Amygdala (tissue), 56 donors: ENCODE measurements around the gene GZMH.
"Not testable (repeated sequence)": the region's sequence is repeated elsewhere in the genome, so short reads cannot be mapped to it uniquely, and the experiment has no call there.

Experiments
- DNase-seq, 56 donors: peaks; one replicate each; lab custom pipeline; 2025; lab: John Stamatoyannopoulos, UW

The GZMH gene

DNA sequence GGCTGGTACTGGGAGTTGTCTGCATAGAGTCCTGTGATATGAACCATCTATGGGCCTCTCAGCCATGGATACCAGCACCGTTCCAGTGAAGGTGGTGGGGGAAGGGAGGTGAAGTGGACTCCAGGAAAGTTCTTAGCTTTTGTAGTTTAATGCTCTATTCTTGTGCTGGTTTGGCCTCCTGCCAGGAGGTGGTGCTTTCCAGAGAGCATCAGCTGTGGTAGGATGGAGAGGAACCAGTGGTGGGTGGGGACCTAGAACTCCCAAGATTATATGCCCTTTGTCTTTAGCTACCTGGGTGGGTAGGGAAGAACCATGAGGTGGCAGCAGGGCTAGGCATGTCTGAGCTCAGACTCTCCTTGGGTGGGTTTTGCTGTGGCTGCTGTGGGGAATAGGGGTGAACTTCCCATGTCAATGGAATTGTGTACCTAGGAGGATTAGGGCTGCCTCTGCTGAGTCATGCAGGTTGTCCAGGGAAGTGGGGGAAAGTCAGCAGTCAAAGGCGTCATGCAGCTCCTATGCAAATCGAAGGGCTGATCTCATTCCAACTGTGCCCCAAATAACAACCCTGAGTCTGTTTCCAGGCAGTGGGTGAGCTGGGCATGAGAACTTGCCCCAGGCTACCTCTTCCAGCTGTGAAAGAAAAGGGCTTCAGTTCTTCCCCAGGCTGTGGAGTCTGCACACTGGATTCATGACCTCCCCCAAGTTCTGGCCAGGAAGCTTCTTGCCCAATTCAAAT is 14.2 kb downstream of the GZMH start:
- DNase-seq = no peak

DNA sequence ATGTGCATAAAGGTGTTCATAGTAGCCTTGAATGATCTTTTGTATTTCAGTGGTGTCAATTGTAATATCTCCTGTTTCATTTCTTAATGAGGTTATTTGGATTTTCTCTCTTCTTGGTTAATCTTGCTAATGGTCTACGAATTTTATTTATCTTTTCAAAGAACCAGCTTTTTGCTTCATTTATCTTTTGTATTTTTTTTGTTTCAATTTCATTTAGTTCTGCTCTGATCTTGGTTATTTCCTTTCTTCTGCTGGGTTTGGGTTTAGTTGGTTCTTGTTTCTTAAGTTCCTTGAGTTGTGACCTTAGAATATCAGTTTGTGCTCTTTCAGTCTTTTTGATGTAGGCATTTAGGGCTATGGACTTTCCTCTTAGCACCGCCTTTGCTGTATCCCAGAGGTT is 18.5 kb downstream of the GZMH start:
- DNase-seq = not testable (repeated sequence)

DNA sequence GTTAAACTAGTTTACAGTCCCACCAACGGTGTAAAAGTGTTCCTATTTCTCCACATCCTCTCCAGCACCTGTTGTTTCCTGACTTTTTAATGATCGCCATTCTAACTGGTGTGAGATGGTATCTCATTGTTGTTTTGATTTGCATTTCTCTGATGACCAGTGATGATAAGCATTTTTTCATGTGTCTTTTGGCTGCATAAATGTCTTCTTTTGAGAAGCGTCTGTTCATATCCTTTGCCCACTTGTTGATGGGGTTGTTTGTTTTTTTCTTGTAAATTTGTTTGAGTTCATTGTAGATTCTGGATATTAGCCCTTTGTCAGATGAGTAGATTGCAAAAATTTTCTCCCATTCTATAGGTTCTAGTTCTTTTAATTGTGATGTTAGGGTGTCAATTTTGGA is 25.1 kb downstream of the GZMH start:
- not testable (repeated sequence) for DNase-seq

DNA sequence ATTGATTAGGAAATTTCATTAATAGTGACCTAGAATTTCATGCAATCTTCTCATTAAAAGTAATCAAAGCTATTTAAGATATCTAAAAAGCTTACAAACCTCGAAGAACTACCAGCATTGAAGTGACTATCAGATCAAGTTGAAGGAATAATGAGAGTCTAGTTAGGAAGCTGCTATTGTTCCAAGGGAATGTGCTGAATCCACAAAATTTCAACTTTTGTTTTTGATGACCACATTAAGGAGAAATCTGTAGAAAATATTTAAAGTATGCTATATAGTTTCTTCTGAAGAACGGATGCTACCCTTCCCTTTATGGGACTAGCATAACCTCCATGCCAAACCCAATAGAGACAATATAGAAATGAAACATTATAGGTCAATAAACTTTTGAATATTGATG is 30.9 kb downstream of the GZMH start:
- DNase-seq = no peak

DNA sequence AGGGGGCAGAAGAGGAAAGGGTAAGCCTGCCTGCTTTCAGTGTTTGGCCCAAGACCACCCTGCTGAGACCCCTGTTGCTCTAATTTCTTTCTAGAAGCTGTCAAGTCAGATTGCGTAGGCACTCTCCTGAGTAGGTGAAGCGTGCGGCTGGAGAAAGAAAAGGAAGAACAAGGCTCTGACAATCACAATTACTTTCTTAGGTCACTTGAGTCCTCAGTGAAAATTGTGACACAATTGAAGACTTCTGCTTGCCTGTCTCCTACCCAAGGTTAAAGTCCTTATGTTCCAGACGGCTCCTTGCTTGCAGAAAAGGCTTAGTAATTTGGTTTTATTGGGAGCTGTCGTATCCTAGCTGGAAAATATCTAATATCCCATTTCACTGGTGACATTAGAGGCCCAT is 32.7 kb downstream of the GZMH start:
- no peak for DNase-seq

DNA sequence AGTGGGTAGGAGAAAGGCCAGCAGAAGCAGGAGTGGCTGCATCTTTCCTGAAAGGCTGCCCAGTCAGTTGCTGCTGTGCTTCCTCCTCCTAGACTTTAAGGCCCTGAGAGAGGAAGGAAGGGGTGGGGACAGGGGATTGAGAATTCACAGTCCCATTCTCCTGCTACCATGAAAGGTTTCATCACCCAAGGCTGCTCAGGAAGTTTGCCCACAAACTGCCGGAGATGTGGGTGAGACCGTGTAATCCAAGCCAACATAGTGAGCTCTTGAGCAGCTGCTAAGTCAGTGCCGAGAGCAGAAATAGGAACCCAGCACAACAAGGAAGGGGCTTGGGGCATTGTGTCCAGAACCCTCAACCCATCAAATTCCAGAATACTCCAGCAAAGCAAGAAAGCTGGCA is 33.3 kb downstream of the GZMH start, which contains the start of gene CTSG:
CTSG (minus strand) TSS at position 69 of the 400 bp plus-strand sequence; CDS start at position 42, 27 bp downstream.
- DNase-seq = no peak

DNA sequence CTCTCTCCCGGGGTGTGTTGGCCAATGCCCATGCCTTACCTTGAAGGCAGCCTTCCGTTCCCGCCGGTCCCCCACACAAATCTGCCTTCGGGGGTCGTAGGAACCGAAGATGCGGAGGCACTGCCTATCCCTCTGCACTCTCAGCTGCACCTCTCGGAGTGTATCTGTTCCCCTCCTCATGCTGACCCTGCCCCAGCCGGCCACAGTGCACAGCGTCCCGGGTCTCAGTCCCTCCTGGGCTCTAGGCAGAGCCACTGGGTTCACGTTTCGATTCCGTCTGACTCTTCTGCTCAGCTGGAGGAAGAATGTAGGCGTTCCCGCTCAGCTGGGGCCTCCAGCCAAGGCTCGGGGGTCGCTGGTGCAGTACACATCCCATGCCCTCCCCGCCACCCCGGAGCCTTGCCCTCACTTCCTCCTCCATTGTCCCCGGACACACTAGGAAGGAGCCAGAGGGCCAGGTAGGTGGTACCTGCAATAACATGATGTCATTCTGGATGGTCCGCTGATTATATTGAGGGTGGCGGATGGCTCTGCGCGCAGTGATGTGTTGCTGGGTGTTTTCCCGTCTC is 35.2 kb downstream of the GZMH start:
- DNase-seq = no peak

DNA sequence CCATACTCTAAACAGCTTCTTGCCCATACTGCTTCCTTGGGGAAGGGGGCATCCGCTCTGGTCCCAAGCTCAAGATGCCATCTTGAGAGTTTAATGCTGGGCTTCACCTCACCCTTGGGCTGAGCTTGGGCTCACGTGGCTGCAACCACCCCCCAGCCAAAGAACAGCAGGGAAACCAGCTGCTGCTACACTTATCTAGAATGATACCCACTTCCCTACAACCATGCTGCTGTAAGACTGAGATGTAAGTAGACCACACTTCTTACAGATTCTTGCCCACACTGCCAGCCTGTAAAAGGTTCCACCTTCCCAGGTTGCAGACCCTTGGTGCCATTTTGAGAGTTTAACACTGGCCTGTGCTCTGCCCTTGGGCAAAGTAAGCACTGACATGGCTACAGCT is 43.2 kb downstream of the GZMH start:
- DNase-seq = no peak

DNA sequence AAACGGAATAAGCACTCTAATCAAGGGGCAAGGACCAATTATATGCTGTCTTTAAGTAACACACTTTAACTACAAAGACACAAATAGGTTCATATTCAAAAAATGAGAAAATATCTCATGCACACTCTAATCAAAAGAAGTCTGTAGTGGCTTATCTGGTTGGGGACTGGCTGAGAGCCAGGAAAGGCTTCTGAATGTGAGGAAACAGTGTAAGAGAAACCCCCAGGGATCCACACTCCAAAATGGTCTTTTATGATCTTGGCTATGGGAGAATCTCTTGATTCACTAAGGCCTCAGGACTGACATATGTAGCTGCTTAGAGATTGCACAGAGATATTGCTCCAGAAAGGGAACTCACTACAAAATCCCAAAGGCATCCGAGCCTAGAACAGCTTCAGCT is 43.7 kb downstream of the GZMH start:
- no peak for DNase-seq

DNA sequence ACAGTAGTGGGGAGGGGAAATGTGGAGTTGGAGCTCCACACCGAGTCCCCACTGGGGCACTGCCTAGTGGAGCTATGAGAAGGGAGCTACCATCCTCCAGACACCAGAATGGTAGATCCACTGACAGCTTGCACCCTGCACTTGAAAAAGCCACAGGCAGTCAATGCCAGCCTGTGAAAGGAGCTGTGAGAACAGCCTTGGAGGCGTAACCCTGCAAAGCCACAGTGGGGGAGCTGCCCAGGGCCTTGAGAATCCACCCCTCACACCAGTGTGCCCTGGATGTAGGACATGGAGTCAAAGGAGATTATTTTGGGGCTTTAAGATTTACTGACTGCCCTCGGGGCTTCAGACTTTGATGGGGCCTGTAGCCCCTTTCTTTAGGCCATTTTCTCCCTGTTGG is 46.0 kb downstream of the GZMH start:
- DNase-seq = no peak

DNA sequence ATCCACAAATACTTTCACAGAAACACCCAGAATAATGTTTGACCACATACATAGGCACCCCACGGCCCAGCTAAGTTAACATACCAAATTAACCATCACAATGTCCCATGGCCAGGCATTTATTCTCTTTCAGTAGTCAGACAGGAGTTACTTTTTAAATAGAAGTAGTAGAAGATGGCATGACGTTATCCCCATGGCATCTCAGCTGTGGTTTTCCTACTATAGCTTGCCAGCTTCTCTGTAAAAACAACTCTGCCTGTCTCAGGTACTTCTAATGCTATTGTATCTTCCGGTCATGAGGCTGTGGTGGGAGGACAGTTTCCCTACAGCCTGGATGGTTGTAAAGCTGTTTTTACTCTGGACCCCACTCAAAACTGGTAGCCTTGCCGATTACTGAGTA is 52.7 kb downstream of the GZMH start:
- DNase-seq = no peak
